HG03060 (cell line): ENCODE results near the gene LIPA.
"Not testable (repeated sequence)": the region's sequence is repeated elsewhere in the genome, so short reads cannot be mapped to it uniquely, and the experiment has no call there.

ENCODE experiments used
- ATAC-seq: cut with Tn5 transposase; IDR thresholded peaks from one replicate; pipeline ENCODE4 v1.9.1; 2021; ENCODE audit warnings: low read depth, moderate number of reproducible peaks; ENCODE audit not compliant: unreplicated experiment

LIPA gene

DNA sequence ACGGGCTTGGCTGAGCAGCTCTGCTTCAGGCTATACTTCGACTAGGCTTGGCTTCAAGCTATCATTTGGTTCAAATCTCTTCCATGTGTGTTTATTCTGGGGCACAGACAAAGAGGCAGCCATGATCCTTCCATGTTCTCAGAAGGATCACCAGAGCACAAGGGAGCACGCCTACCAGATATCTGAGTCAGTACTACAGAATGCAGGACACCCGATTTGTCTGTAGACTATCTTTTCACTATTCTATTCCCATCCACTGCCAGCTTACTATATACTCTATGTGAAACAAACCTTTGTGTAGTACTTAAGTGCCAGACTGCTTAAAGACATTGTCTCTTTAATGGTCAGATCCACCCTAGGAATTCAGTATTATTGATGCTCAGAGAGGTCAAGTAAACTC is 79.6 kb downstream of the LIPA start:
- ATAC-seq, result no peak

DNA sequence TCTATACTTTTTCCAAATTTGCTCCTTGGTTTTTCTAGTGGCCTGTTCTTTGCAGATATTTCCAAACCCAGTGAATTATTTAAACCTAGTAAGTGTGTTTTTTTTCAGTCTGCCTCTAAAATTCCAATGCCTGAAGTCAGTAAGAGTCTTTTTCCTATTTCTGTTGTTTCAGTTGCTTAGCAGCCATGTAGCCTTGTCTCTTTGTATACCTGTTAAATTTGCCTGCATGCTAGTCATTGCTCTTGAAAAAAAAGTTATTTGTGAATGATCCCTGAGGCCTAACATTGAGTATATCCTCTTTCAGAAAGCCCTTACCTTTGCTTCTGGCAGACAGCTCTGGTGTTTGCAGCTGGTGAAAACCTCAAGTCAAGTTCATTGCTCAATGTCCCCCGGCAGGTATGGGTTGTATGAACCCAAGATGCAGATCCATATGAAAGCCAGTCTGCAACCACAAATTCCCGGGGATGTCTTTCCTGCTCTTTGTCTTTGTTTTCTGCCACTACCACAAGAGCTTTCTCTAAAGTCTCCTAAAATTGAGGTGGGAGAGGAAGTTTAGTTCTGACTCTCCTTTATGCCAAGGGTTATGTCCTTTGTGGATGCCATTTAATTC is 80.2 kb downstream of the LIPA start:
- no peak for ATAC-seq

DNA sequence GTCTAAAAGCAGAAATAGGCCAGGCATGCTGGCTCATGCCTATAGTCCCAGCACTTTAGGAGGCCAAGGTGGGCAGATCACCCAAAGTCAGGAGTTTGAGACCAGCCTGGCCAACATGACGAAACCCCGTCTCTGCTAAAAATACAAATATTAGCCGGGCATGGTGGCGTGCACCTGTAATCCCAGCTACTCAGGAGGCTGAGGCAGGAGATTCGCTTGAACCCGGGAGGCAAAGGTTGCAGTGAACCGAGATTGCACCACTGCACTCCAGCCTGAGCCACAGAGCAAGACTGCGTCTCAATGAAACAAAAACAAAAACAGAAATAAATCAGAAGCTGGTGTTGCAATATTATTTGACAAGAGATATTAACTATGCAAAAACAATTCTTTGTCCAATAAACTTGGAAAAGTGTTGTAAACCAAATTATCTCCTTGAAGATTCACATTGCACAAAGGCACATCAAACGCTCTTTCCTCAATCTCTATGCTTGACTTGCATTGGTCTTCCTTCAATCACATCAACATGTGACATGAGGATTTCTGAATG is 83.1 kb downstream of the LIPA start:
- ATAC-seq, result not testable (repeated sequence)

DNA sequence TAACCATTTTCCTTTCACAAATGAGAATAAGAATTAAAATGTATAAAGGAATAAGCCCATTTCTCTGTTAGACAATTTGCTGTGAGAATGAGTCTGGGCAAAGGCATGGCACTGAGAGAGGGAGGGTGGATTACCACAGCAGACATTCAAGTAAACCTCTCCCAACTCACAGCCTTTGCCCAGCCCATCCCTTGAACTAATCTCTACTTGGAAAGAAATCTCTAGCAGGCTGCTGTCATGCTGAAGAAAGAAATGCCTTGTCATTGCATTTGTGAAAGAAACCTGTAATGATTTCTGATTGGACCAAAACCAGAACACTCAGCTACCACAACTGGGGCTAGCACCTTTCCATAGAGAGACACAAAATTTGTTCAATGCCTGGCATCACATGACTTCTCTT is 83.7 kb downstream of the LIPA start:
- ATAC-seq, result no peak

DNA sequence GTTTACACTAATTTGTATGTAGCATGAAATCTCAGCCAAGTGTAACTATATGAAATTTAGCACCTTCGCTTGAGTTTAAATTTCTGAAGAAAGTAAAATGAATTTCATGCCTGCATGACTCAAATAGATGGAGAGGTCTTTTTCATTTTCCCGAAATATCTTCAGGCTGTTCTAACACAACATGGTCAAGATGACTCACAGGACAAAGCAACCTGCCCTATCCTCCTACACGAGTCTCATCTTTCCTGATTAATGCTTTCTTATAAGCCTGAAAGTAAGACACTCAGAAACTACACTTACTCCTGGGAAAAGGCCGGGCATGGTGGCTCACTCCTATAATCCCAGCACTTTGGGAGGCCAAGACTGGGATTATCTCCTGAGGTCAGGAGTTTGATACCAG is 85.7 kb downstream of the LIPA start:
- no peak for ATAC-seq

DNA sequence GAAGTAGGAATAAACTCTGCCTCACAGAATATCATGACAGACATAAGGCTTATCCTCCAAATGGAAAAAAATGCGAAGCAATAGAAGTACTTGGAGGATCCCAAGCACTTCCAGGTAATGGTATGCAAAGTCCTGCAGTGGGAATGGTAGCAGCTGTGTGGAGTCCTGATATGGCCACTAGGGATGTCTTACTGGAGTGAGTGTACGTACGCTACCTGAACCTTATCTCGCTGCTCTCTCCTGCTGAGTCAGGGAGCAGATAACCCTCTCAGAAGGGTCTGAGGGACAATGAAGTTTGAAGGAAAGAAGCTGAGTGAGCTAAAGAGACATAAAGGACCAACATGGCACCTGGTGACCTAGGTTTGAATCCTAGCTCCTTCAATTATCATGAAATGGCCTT is 86.7 kb downstream of the LIPA start:
- ATAC-seq, result no peak

DNA sequence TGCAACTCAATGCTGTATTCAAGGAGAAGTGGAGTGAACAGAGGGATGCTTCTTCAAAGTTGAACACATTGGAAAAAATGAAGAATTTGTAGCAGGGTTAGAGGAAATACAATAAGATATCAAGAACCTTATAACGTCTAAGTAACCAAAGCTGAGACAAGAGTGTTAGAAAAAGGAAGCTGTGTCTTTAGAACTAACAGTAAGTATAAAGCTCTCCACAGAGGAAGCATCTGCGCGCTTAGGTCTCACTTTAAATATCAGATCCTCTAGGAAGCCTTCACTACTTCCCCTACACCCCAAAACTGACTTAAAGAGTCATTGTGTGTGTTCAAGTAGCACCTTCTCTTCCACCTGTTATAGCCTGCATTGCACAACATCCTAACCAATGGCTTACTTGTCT is 87.5 kb downstream of the LIPA start:
- peak; percentile 8 for ATAC-seq
